ENCODE results near the gene CADM4. TPM values are rescaled to one million over a fixed set of nuclear protein-coding genes. Genes with fewer than 3 reads are reported as not detected.
A peak's percentile ranks its signal among the peaks of the same experiment; 100 is the strongest.

Gene CADM4
- total and polyA plus RNA-seq, 9 of the 15 experiments (the other 6 are each of a cell fraction or from before 2014, with no cell fraction given): 0.03 to 4.6 (median 1.3) TPM

DNA sequence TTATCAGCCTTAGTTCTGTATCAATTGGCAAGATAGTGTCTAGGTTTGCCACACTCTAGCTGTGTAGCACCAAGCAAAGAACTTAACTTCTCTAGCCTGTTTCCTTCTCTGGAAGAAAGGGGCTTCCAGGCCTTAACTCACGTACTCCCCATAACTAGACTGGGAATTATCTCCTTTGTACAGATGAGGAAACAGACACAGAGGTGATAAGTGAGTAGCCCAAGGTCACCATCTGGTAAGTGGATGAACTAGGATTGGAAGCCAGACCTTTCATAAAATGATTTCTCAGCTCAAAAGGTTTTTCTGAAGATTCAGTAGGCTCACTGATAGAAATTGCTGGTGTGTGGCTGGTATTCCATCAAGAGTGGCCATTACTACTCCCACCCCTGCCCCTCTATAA is 23.3 kb downstream of the CADM4 start:
- H4K20me1 ChIP-seq (replicated peaks; ENCODE audit: control insufficient read depth, insufficient read depth, low read length): no peaks in the 10 kb centered on the region
- ChIA-PET CTCF (ENCODE audit: low intra/inter-chr PET ratio) (no interaction called here), POLR2A (interaction anchor here (0.5 to 6.0 kb wide), 3 partner anchors 11 to 907 kb away, joined by 3 to 35 read pairs (median 4); no protein-coding TSS in a partner anchor)
- no peak overlapping the region for H2AFZ ChIP-seq (ENCODE audit: low read depth, low read length)
- no peak overlapping the region for H3K4me3 ChIP-seq
- H3K27me3 ChIP-seq (ENCODE audit: control insufficient read depth in 2 of 2, insufficient read depth in 2 of 2, low read length in 2 of 2): no peaks in the 10 kb centered on the region
- intact Hi-C loops (cut with micrococcal nuclease) (no loop called here), in situ Hi-C loops (cut with MboI) (no loop called here)
- DNase-seq (ENCODE audit: extremely low read depth in 1 of 4, low spot score in 3 of 4): peak in 2 of 4 experiments; percentile 59 to 80
- no peak for ATAC-seq
- BruUV-seq (replicated peaks): no TSS peak
- peak overlapping the region; percentile 23; the same call in 1 of the 2 replicates for H3K4me2 ChIP-seq (ENCODE audit: insufficient read depth, low read length)
- H3K4me1 ChIP-seq (replicated peaks in 1 of 2; ENCODE audit: control insufficient read depth in 2 of 2, insufficient read depth in 2 of 2, low read length in 2 of 2): peaks cover 35 to 52% of the 10 kb centered on the region in 2 experiments
- peak overlapping the region; percentile 73 for H3K27ac ChIP-seq (ENCODE audit: extremely low read depth, low read depth, low read length)
- H3K79me2 ChIP-seq (ENCODE audit: control insufficient read depth, insufficient read depth, low read length): peaks cover 49% of the 10 kb centered on the region
- peak; percentile 61 for FAIRE-seq
- H3K9me1 ChIP-seq (ENCODE audit: control insufficient read depth, insufficient read depth, low read length): no peaks in the 10 kb centered on the region
- 0% methylated on average over 1 of the region's 1 CpG for WGBS (ENCODE audit: insufficient coverage, low coverage, missing lambda C conversion rate)
- no peaks in the 10 kb centered on the region for H3K9me3 ChIP-seq (replicated peaks; ENCODE audit: control insufficient read depth, insufficient read depth, low read depth, low read length)
- H3K36me3 ChIP-seq (ENCODE audit: control insufficient read depth, insufficient read depth, low read length): peaks cover 31% of the 10 kb centered on the region; the same call in 2 of the 3 replicates
- peak overlapping the region; percentile 6 to 39; a peak in 3 of 4 replicates for H3K9ac ChIP-seq (ENCODE audit: insufficient read depth in 1 of 2, low read depth in 2 of 2, low read length in 2 of 2)
- TF ChIP-seq GABPB1 (CRISPR knock-in tag; IDR thresholded peaks at IDR 0.05): no peak
- TF ChIP-seq, protein P1, sequence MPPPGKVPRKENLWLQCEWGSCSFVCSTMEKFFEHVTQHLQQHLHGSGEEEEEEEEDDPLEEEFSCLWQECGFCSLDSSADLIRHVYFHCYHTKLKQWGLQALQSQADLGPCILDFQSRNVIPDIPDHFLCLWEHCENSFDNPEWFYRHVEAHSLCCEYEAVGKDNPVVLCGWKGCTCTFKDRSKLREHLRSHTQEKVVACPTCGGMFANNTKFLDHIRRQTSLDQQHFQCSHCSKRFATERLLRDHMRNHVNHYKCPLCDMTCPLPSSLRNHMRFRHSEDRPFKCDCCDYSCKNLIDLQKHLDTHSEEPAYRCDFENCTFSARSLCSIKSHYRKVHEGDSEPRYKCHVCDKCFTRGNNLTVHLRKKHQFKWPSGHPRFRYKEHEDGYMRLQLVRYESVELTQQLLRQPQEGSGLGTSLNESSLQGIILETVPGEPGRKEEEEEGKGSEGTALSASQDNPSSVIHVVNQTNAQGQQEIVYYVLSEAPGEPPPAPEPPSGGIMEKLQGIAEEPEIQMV (tag; conservative IDR thresholded peaks at IDR 0.05; ENCODE audit: low read depth): no peak
- TF ChIP-seq TSC22D4 (tag; IDR thresholded peaks at IDR 0.05): no peak
- peak; percentile 76 for TF ChIP-seq KLF16 (IDR thresholded peaks at IDR 0.05)
- TF ChIP-seq, protein P2, sequence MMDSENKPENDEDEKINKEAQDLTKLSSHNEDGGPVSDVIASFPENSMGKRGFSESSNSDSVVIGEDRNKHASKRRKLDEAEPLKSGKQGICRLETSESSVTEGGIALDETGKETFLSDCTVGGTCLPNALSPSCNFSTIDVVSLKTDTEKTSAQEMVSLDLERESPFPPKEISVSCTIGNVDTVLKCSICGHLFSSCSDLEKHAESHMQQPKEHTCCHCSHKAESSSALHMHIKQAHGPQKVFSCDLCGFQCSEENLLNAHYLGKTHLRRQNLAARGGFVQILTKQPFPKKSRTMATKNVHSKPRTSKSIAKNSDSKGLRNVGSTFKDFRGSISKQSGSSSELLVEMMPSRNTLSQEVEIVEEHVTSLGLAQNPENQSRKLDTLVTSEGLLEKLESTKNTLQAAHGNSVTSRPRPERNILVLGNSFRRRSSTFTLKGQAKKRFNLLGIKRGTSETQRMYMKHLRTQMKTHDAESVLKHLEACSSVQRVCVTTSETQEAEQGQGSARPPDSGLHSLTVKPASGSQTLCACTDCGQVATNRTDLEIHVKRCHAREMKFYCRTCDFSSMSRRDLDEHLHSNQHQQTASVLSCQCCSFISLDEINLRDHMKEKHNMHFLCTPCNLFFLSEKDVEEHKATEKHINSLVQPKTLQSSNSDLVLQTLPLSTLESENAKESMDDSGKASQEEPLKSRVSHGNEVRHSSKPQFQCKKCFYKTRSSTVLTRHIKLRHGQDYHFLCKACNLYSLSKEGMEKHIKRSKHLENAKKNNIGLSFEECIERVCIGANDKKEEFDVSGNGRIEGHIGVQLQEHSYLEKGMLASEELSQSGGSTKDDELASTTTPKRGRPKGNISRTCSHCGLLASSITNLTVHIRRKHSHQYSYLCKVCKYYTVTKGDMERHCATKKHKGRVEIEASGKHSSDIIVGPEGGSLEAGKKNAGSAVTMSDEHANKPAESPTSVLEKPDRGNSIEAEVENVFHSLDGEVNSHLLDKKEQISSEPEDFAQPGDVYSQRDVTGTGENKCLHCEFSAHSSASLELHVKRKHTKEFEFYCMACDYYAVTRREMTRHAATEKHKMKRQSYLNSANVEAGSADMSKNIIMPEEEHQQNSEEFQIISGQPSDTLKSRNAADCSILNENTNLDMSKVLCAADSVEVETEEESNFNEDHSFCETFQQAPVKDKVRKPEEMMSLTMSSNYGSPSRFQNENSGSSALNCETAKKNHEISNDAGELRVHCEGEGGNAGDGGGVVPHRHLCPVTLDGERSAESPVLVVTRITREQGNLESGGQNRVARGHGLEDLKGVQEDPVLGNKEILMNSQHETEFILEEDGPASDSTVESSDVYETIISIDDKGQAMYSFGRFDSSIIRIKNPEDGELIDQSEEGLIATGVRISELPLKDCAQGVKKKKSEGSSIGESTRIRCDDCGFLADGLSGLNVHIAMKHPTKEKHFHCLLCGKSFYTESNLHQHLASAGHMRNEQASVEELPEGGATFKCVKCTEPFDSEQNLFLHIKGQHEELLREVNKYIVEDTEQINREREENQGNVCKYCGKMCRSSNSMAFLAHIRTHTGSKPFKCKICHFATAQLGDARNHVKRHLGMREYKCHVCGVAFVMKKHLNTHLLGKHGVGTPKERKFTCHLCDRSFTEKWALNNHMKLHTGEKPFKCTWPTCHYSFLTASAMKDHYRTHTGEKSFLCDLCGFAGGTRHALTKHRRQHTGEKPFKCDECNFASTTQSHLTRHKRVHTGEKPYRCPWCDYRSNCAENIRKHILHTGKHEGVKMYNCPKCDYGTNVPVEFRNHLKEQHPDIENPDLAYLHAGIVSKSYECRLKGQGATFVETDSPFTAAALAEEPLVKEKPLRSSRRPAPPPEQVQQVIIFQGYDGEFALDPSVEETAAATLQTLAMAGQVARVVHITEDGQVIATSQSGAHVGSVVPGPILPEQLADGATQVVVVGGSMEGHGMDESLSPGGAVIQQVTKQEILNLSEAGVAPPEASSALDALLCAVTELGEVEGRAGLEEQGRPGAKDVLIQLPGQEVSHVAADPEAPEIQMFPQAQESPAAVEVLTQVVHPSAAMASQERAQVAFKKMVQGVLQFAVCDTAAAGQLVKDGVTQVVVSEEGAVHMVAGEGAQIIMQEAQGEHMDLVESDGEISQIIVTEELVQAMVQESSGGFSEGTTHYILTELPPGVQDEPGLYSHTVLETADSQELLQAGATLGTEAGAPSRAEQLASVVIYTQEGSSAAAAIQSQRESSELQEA (IDR thresholded peaks at IDR 0.05; ENCODE audit: low read depth): no peak
- no peak for TF ChIP-seq NBN (IDR thresholded peaks at IDR 0.05; ENCODE audit: low read depth)
- TF ChIP-seq KDM5B (IDR thresholded peaks at IDR 0.05; ENCODE audit: insufficient replicate concordance, low read depth, low read length): no peak
- no peak for TF ChIP-seq DDX20 (tag; IDR thresholded peaks at IDR 0.05; ENCODE audit: low read depth)
- no peak for TF ChIP-seq HNRNPUL1 (IDR thresholded peaks at IDR 0.05; ENCODE audit: low read length)
- peak; percentile 45; the same call in 1 of the 2 replicates for TF ChIP-seq GATA2 (CRISPR knock-in tag; IDR thresholded peaks at IDR 0.05)
- TF ChIP-seq MYNN (IDR thresholded peaks at IDR 0.05): no peak
- no peak for TF ChIP-seq MYNN (CRISPR knock-in tag; IDR thresholded peaks at IDR 0.05)
